GM12875 (cell line): ENCODE measurements around the gene CALML5.
"Not testable (repeated sequence)": the region's sequence is repeated elsewhere in the genome, so short reads cannot be mapped to it uniquely, and the experiment has no call there.

Source experiments
- H3K4me3 ChIP-seq: one replicate; pipeline ENCODE4 v1.5.1; 2011; ENCODE audit warnings: low read depth, low read length, control low read depth
- CTCF ChIP-seq: IDR thresholded peaks from 2 replicates; pipeline ENCODE4 v1.5.1; 2011; ENCODE audit warnings: low read depth, mild to moderate bottlenecking, control low read depth, inconsistent platforms, low read length, moderate library complexity, borderline replicate concordance; ENCODE audit not compliant: insufficient read depth

The CALML5 gene

DNA sequence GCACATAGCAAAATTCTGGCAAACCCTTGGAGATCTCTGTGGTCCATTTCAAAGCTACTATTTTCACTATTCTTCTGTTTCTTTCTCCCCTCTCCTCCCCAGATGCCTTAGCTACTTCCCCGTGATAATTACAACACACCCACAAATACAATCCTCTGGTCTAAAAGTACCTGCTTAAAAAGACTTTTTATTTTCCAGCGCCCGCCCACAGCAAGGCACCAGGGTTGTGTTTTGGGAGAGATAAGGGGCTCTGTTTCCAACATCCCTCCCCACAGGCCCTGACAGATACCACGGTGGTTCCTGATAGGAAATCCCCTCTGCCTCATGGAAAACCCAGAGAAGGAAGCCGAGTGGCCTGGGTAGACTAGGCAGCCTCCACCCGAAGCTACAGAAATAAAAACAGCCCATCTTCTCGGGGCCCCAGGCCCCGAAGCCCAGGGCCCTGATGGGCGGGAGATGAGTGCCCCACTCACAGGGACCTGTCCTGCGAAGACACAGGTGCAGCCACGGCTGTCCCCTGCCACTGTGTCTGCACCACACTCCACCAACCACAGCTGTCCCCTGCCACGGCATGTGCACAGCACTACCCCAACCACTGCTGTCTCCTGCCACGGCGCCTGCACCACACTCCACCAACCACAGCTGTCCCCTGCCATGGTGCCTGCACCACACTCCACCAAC lies 19.7 kb downstream of the CALML5 start:
- H3K4me3 ChIP-seq: no peak overlapping the region
- no peak for TF ChIP-seq CTCF

- no peak overlapping the region for H3K4me3 ChIP-seq
- no peak for TF ChIP-seq CTCF
These were observed 20.6 kb downstream of the CALML5 start for GRCh38 chr10:5478694-5479305.

GRCh38 chr10:5477948-5478693 lies 21.2 kb downstream of the CALML5 start:
- TF ChIP-seq CTCF: no peak

GRCh38 chr10:5476918-5477525 lies 22.3 kb downstream of the CALML5 start:
- no peak overlapping the region for H3K4me3 ChIP-seq

More at GRCh38 chr10:5477948-5478693, 21.2 kb downstream of the CALML5 start:
- no peak overlapping the region for H3K4me3 ChIP-seq

DNA sequence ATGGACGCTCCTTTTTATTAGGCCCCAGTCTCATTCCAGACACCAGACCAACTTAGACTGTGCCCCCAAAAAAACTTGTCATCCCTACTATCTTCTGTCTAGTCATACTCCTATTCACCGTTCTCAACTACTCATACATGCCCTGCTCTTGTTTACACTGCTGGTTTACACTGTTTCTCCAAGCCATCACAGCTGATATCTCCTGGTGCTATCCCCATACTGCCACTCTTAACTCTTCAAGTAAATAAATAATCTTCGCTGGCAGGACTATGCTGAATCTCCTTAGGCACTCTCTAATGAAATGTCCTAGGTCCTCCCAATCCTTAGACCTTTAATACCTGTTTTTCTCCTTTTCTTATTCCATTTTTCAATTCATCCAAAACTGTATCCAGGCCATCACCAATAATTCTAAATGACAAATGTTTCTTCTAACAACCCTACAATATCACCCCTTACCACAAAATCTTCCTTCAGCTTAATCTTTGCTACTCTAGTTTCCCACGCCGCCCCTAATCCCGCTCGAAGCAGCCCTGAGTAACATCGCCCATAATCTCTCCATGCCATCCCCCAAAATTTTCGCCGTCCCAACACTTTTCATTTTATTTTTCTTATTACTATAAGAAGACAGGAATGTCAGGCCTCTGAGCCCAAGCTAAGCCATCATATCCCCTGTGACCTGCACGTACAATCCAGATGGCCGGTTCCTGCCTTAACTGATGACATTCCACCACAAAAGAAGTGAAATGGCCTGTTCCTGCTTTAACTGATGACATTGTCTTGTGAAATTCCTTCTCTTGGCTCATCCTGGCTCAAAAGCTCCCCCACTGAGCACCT lies 23.2 kb downstream of the CALML5 start:
- not testable (repeated sequence) for H3K4me3 ChIP-seq

More at GRCh38 chr10:5476918-5477525, 22.3 kb downstream of the CALML5 start:
- no peak for TF ChIP-seq CTCF

DNA sequence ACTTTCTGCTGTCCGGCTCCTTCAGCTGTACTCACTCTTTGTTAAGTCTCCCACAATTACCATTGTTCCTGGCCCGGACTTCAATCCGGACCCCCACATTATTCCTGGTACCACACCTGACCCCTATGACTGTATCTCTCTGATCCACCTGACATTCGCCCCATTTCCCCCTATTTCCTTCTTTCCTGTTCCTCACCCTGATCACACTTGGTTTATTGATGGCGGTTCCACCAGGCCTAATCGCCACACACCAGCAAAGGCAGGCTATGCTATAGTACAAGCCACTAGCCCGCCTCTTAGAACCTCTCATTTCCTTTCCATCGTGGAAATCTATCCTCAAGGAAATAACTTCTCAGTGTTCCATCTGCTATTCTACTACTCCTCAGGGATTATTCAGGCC lies 24.3 kb downstream of the CALML5 start:
- not testable (repeated sequence) for H3K4me3 ChIP-seq

- not testable (repeated sequence) for H3K4me3 ChIP-seq
These were observed 24.7 kb downstream of the CALML5 start for GRCh38 chr10:5474642-5475041.

DNA sequence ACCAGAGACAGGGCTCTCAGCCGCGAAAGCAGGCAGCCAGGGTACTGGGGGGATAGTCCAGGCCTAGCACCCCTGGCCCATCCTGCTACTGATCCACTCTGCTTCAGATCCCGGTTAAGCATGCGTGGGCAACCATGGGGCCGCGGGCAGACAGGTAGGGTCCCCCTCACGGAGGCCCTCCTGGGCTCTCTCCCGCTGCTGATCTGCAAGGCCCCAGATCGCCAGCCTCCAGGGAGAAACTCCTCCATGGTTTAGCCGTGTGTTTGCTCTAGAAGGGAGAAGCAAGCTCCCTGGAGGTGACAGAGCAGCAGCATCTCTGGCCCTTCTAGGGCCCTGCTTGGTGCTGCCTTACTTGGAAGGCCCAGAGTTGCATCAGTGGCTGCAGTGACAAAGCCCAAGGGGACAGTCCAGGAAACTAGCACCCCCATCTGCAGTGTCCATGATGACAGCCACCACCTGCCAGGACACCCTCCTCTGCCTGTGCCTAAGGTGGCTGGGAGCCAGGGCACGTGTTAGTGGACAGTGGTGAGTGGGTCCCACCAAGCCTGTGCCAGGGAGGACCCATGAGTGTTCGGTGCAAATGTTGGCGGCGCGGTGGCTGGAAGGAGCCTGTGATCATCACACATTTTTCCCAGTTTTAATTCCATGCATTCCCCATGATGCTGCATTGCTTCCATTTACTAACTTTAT lies 29.2 kb downstream of the CALML5 start:
- no peak overlapping the region for H3K4me3 ChIP-seq
- no peak for TF ChIP-seq CTCF
